ENCODE results near the gene MICOS13. TPM values are rescaled to one million over a fixed set of nuclear protein-coding genes. Genes with fewer than 3 reads are reported as not detected.

Gene MICOS13
- total RNA-seq, 4 donors from 2014 or later, result 30.3 to 73.5 (median 52.6) TPM

- DNase-seq, result no peak
- Histone ChIP-seq H3K27ac (no peak overlapping the region), H3K27me3 (no peaks in the 10 kb centered on the region), H3K9me3 (no peaks in the 10 kb centered on the region), H3K4me3 (no peak overlapping the region), H3K4me1 (no peaks in the 10 kb centered on the region), H3K36me3 (peaks cover 0 to 97% (median 43%) of the 10 kb centered on the region in 4 donors)
- intact Hi-C loops (cut with DNase I; ENCODE audit: low total_unique reads) (no loop called here), in situ Hi-C loops (cut with MboI; ENCODE audit: low pct_ligation_motif_present in 1 of 4, low pct_unique_long_range_greater_than_20kb in 1 of 4, low sequenced_read_pairs in 3 of 4) (no loop called here)
- TF ChIP-seq EP300 (IDR thresholded peaks at IDR 0.05; ENCODE audit: low read depth), result no peak
- no peak for TF ChIP-seq POLR2AphosphoS5 (IDR thresholded peaks at IDR 0.05)
- no peak for TF ChIP-seq POLR2A (IDR thresholded peaks at IDR 0.05)
- no peak for TF ChIP-seq CTCF (IDR thresholded peaks at IDR 0.05)
- WGBS, 2 donors (ENCODE audit: low coverage in 1 of 2), result 91% methylated on average over 5 of the region's 5 CpGs; no CpG with 5 or more reads in 1 of the 2 donors
These were observed 25.4 kb downstream of the MICOS13 start for GRCh38 chr19:5654931-5655330.

GRCh38 chr19:5652261-5652660 lies 28.1 kb downstream of the MICOS13 start:
- Histone ChIP-seq H3K27ac (no peak overlapping the region), H3K4me1 (no peaks in the 10 kb centered on the region), H3K36me3 (peaks cover 0 to 87% (median 42%) of the 10 kb centered on the region in 4 donors), H3K9me3 (no peaks in the 10 kb centered on the region), H3K27me3 (no peaks in the 10 kb centered on the region), H3K4me3 (no peak overlapping the region)
- DNase-seq, result no peak
- intact Hi-C loops (cut with DNase I; ENCODE audit: low total_unique reads), result no loop called here
- 87 to 93% methylated on average over 3 to 10 of the region's 10 CpGs for WGBS, 2 donors (ENCODE audit: low coverage in 1 of 2)
- in situ Hi-C loops (cut with MboI; ENCODE audit: low pct_ligation_motif_present in 1 of 4, low pct_unique_long_range_greater_than_20kb in 1 of 4, low sequenced_read_pairs in 3 of 4), result no loop called here
- no peak for TF ChIP-seq POLR2A (IDR thresholded peaks at IDR 0.05)
- TF ChIP-seq CTCF (IDR thresholded peaks at IDR 0.05), result no peak

GRCh38 chr19:5651361-5651760 lies 29.0 kb downstream of the MICOS13 start:
- TF ChIP-seq CTCF (IDR thresholded peaks at IDR 0.05) (no peak), POLR2AphosphoS5 (IDR thresholded peaks at IDR 0.05) (no peak), EP300 (IDR thresholded peaks at IDR 0.05; ENCODE audit: low read depth) (no peak), POLR2A (IDR thresholded peaks at IDR 0.05) (no peak)
- in situ Hi-C loops (cut with MboI; ENCODE audit: low pct_ligation_motif_present in 1 of 4, low pct_unique_long_range_greater_than_20kb in 1 of 4, low sequenced_read_pairs in 3 of 4), result no loop called here
- H3K4me3 ChIP-seq, result no peak overlapping the region
- no peak for DNase-seq
- H3K9me3 ChIP-seq, result no peaks in the 10 kb centered on the region
- intact Hi-C loops (cut with DNase I; ENCODE audit: low total_unique reads), result no loop called here
- WGBS, 2 donors (ENCODE audit: low coverage in 1 of 2), result 92% methylated on average over 5 of the region's 5 CpGs; no CpG with 5 or more reads in 1 of the 2 donors
- H3K4me1 ChIP-seq, result no peaks in the 10 kb centered on the region
- no peaks in the 10 kb centered on the region for H3K27me3 ChIP-seq
- H3K27ac ChIP-seq, result no peak overlapping the region
- H3K36me3 ChIP-seq, result peaks cover 0 to 86% (median 44%) of the 10 kb centered on the region in 4 donors

GRCh38 chr19:5648464-5648863 lies 31.9 kb downstream of the MICOS13 start:
- H3K4me3 ChIP-seq, result no peak overlapping the region
- no peak for DNase-seq
- H3K27me3 ChIP-seq, result no peaks in the 10 kb centered on the region
- WGBS, 2 donors (ENCODE audit: low coverage in 1 of 2), result 93 to 95% methylated on average over 4 to 11 of the region's 11 CpGs
- H3K9me3 ChIP-seq, result no peaks in the 10 kb centered on the region
- intact Hi-C loops (cut with DNase I; ENCODE audit: low total_unique reads) (no loop called here), in situ Hi-C loops (cut with MboI; ENCODE audit: low pct_ligation_motif_present in 1 of 4, low pct_unique_long_range_greater_than_20kb in 1 of 4, low sequenced_read_pairs in 3 of 4) (no loop called here)
- no peaks in the 10 kb centered on the region for H3K4me1 ChIP-seq
- TF ChIP-seq EP300 (IDR thresholded peaks at IDR 0.05; ENCODE audit: low read depth) (no peak), POLR2A (IDR thresholded peaks at IDR 0.05) (no peak), CTCF (IDR thresholded peaks at IDR 0.05) (no peak), POLR2AphosphoS5 (IDR thresholded peaks at IDR 0.05) (no peak)
- H3K27ac ChIP-seq, result no peak overlapping the region
- H3K36me3 ChIP-seq, result peaks cover 0 to 84% (median 44%) of the 10 kb centered on the region in 4 donors
